Stimulated activated CD8-positive, alpha-beta memory T cell treated with anti-CD3 and anti-CD28 coated beads, Interleukin-4, amount 100 ng/mL, for 4 hours (primary cell): Measurements from ENCODE around the gene ZNF841.
A peak's percentile ranks its signal among the peaks of the same experiment; 100 is the strongest.
"Not testable (repeated sequence)": the region's sequence is repeated elsewhere in the genome, so short reads cannot be mapped to it uniquely, and the experiment has no call there.

Experiments used
- DNase-seq, 2 donors: peaks; one replicate each; pipeline ENCODE4 v3.0.0-alpha.2; 2020; ENCODE audit warnings: low read depth in 2 of 2, low spot score in 1 of 2

ZNF841 gene

GRCh38 chr19:52069653-52070052, 25.9 kb downstream of the ZNF841 start:
- no peak for DNase-seq

- no peak for DNase-seq
Observed at GRCh38 chr19:52066258-52066863, 29.2 kb downstream of the ZNF841 start.

GRCh38 chr19:52065399-52065798, 30.2 kb downstream of the ZNF841 start:
- DNase-seq: no peak

DNA sequence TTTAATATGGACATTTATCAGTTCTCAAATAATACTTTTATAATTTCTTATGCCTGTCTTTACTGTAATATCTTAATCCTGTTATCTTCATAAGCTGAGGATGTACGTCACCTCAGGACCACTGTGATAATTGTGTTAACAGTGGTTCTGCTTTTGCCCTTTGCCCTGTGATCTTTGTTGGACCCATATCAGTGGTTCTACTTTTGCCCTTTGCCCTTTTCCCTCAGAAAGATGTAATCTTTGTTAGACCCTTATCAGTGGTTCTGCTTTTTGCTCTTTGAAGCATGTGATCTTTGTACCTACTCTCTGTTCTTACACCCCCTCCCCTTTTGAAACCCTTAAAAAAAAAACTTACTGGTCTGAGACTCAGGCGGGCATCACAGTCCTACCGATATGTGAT, 39.1 kb downstream of the ZNF841 start:
- not testable (repeated sequence) for DNase-seq

DNA sequence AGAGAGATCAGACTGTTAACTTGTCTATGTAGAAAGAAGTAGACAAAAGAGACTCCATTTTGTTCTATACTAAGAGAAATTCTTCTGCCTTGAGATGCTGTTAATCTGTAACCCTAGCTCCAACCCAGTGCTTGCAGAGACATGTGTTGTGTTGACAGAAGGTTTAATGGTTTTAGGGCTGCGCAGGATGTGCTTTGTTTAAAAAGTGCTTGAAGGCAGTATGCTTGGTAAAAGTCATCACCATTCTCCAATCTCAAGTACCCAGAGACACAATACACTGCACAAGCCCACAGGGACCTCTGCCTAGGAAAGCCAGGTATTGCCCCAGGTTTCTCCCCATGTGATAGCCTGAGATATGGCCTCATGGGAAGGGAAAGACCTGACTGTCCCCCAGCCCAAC, 43.8 kb downstream of the ZNF841 start:
- DNase-seq: not testable (repeated sequence)

DNA sequence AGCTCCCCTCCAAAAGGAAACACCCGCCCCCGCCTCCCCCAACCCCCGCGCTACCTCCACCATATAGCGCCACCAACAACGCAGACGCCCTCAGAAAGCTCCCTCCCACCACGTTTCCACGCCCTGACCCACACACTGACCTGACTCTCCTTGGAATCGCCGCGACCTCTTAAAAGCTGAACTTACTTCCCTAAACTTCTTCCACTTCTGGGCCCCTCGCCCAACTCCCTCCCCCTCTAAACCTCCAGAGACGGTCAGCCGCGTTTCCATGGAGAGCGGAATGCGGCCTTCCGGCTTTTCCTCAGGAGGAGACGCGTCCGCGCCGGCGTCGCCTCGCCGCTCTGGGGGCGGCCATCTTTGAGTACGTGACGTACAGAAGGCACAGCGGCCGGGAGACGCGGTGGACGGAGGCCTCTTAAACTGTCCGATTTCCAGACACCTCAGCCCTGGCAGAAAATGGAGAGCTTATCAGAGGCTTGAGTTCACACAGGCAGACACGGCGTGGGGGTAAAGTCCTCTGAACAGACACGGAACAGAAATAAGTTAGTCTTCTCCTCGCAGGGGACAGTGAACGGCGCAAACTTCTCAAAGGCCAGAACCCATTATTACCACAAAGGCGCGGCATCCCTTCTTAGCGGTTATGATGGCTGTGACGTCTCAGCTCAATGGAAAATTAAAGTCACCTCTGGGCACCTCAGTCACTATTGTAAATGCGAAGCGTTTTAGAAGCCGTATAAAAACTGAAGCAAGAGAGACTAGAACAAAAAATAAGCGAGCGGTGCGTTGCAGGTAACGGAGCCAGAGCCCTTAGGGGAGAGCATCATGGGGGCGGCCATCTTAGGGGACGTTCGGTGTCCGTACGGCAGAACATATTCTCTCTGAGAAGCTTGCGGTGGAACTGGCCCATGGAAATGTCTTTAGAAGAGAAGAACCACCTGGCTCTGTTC, 46.7 kb downstream of the ZNF841 start, which contains the start of gene ZNF432:
TSS of gene ZNF432 (minus strand) at position 284 of the 947 bp plus-strand sequence. CDS start 1,970 bp downstream, outside the sequence.
- DNase-seq: peak; percentile 60 to 70

- no peak for DNase-seq
Observed at GRCh38 chr19:52039169-52039568, 56.4 kb downstream of the ZNF841 start.

- no peak for DNase-seq
Observed at GRCh38 chr19:52034051-52034728, 61.4 kb downstream of the ZNF841 start.

GRCh38 chr19:52028780-52029123, 66.8 kb downstream of the ZNF841 start:
- DNase-seq: no peak

DNA sequence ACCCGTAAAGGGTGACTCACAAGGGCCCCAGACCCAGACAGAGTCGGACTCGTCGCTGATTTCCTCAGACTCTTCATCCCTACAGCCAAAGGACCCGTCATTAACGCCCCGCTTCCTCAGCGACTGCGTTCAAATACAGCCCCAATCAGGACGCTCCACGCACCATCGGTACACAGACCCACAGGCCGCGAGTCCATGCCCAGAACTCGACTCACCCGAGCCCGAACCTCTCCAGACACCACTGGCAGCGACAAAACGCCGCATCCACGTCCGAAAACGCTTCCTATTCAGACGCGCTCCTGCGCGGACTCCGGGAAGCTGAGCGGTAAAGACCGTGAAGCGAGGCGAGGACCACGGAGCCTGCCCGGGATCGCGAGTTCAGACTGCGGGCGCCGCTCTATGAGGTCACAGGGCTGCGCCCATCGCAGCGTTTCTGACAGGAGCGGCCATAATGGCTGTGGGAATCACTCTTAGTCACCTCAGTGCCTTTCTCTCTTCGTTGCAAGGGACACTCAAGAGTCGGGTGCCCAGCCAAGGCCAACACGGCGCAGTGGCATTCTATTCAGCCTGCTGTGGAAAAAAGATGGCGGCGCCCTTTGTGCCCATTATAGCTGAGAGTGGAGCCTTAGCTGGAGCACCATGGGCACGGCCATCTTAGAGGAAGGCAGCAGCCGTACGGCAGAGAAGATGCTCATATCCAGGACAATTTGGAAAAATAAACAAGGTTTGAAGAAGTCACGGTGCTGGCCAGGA, 67.4 kb downstream of the ZNF841 start, which contains the start of gene ZNF614:
TSS of gene ZNF614 (minus strand) at position 353 of the 753 bp plus-strand sequence. CDS start 2,634 bp downstream, outside the sequence.
- peak; percentile 72 for DNase-seq

- not testable (repeated sequence) for DNase-seq
Observed at GRCh38 chr19:52026255-52026990, 69.1 kb downstream of the ZNF841 start.

GRCh38 chr19:52024478-52024877, 71.1 kb downstream of the ZNF841 start:
- DNase-seq: not testable (repeated sequence)

- no peak for DNase-seq
Observed at GRCh38 chr19:52022193-52022592, 73.4 kb downstream of the ZNF841 start.

- DNase-seq: no peak
Observed at GRCh38 chr19:52020506-52020905, 75.1 kb downstream of the ZNF841 start.
